AG08395 (cell line): ENCODE data around the gene AMH.

ENCODE experiments used
- DNase-seq: peaks from one replicate; pipeline ENCODE4 v3.0.0; 2012; ENCODE audit warnings: mixed read lengths, low spot score

The AMH gene

DNA sequence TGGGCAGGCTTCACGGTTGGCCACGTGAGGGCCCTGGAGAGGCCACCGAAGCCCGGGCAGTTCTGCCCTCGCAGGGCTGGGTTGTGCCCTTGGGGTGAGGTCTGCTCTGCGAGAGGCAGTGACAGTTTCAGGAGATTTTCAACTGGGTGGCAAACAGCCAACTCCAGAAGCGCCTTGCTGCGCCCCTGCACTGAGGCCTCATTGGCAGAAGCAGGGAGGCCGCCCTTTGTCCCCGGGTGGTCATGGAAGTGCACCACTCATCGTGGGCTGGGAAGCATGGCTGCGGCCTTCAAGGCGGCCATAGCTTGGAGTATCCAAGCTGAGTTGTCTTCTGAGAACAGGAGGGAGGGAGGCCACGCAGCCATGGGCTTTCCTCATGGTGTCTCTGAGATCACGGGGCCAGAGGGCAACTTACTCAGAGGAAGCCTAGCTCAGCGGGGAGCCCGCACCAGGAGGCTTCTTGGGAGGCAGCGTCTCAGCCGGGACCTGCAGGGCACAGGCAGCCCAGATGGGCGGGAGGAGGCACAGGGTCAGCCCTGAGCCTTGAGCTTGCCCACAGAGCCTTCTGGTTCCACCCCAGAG, 27.8 kb upstream of the AMH start:
- no peak for DNase-seq

DNA sequence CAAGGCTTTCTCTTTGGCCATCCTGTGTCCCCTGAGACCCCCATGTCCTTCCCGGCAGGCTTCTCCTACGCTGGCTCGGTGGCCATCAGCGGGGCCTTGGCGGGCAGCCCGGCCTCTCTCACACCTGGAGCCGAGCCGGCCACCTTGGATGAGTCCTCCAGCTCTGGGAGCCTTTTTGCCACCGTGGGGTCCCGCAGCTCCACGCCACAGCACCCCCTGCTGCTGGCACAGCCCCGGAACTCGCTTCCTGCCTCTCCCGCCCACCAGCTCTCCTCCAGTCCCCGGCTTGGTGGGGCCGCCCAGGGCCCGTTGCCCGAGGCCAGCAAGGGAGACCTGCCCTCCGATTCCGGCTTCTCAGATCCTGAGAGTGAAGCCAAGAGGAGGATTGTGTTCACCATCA, 27.2 kb upstream of the AMH start:
- DNase-seq: no peak

DNA sequence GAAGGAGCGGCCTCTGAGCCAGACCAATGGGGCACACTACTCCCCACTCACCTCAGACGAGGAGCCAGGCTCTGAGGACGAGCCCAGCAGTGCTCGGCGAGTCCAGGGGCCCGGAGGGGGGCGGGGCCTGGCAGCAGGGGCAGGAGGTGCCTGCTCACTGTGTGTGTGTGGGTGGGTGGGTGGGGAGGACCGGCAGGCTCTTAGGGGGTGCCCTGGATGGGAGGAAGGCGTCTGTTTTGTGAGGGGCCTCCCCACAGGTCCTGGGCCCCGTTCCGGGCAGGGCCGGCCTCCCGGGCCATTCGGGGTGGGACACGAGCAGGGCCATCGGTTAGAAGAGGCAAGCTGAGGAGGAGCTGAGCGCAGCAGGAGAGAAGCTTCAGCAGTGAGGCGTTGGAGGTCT, 25.7 kb upstream of the AMH start:
- DNase-seq: no peak

DNA sequence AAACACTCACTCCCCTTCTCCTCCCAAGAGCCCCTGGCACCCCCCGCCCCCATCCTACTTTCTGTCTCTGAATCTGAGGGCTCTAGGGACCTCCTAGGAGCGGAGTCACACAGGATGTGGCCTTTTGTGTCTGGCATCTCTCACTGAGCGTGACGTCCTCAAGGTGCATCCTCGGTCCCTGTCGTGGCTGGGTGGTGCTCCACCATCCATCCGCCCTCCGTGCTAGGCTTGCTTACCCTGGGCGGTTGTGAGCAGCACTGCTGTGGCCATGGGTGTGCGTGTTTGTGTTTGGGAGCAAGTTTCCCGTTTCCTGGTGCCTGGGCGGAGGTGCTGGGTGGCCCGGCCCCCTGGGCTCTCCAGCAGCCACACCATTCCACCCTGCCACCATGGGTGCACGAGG, 25.2 kb upstream of the AMH start:
- no peak for DNase-seq

DNA sequence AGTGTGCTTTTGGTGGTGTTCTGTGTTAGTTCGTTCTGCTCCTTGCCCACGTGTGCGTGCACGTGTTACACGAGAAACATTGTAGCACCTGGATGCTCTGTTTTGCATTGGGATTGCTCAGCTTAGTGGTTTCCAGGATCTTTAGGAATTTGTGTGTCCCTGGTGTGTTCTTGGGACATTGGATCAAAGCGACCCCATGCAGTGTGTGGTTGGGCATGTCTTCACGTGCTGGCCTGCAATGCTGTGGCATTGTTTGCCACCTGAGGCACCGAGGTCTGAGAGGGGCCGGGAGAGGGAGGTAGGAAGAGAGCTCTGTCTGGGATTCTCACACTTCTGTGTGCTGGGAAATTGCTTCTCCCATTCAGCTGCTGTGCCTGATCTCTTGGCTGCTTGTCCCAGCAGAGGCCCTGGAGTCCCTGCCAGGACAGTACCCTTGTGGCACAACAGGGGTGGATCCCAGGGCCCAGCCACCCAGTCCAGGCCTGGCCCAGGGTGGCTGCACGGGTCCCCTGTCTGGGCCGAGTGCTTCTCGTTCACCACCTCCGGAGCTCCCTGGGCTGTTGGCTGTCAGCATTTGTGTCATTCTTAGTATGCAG, 24.3 kb upstream of the AMH start:
- no peak for DNase-seq

DNA sequence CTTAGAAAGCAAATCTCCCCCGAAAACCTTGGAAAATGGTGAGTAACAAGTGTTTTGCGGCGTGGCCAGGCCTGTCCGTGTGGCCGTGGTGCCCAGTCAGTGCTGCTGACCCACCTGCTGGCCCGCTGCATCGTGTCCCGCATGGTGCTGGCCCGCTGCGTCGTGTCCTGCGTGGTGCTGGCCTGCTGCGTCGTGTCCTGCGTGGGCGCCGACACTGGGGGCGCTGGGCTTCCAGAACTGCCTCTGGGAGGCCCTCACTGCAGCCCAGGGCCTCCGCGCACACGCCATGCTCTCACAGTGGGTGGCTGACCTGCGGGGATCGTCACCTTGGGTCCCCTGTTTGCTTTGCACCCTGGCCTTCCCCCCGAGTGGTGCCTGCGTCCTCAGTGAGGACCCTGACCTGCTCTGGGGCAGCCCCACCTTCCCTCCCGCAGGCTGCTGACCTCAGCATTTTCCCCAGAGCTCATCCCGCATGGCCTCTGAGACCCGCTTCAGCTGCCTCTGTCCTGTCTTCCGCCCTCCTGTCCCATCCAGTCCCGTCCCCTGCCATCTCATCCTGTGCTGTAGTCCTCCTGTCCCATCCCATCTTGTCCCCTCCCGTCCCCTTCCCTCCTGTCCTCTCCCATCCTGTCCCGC, 23.6 kb upstream of the AMH start:
- no peak for DNase-seq

DNA sequence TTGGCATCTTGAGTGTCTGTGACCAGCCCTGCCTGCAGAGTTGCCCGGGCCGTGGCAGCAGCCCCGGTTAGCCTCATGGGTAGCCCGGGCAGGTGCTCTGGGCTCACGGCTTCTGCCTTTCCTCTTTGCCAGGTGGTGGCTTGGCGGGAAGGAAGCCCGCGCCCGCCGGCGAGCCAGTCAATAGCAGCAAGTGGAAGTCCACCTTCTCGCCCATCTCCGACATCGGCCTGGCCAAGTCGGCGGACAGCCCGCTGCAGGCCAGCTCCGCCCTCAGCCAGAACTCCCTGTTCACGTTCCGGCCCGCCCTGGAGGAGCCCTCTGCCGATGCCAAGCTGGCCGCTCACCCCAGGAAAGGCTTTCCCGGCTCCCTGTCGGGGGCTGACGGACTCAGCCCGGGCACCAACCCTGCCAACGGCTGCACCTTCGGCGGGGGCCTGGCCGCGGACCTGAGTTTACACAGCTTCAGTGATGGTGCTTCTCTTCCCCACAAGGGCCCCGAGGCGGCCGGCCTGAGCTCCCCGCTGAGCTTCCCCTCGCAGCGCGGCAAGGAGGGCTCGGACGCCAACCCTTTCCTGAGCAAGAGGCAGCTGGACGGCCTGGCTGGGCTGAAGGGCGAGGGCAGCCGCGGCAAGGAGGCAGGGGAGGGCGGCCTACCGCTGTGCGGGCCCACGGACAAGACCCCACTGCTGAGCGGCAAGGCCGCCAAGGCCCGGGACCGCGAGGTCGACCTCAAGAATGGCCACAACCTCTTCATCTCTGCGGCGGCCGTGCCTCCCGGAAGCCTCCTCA, 22.9 kb upstream of the AMH start:
- DNase-seq: no peak

DNA sequence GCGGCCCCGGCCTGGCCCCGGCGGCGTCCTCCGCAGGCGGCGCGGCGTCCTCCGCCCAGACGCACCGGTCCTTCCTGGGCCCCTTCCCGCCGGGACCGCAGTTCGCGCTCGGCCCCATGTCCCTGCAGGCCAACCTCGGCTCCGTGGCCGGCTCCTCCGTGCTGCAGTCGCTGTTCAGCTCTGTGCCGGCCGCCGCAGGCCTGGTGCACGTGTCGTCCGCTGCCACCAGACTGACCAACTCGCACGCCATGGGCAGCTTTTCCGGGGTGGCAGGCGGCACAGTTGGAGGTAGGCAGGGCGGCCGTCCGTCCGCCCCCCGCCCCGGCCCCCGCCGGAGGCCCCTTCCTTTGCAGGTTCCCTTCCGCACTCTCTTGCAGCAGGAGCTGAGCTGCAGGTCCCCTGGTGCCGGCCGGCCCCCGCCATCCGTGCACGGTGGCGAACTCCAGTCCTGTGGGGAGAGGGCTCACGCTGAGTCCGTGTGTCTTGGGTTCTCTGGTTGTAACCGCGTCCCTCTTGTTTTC, 22.2 kb upstream of the AMH start:
- no peak for DNase-seq

DNA sequence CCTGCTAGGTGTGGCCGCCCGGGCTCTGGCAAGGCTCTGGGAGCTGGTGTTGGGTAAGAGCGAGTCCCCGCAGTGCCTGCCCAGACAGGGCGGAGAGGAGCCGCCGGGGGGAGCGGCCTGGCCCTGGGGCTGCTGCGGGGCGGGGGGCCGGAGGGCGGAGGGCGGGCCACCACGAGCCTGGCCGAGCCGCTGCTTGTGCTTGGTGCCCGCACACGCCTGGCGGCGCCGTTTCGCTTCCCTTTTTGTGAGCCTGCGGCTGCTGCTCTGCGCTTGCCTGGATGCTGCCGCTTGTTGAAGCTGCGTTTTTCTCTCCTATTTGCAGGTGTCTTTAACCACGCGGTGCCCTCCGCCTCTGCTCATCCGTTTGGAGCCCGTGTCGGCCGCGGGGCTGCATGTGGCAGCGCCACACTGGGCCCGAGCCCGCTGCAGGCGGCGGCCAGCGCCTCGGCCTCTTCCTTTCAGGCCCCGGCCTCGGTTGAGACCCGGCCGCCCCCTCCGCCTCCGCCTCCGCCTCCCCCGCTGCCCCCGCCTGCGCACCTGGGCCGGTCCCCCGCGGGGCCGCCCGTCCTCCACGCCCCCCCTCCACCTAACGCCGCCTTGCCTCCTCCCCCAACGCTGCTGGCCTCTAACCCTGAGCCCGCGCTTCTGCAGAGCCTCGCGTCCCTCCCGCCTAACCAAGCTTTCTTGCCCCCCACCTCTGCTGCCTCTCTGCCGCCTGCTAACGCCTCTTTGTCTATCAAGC, 21.5 kb upstream of the AMH start:
- DNase-seq: no peak

DNA sequence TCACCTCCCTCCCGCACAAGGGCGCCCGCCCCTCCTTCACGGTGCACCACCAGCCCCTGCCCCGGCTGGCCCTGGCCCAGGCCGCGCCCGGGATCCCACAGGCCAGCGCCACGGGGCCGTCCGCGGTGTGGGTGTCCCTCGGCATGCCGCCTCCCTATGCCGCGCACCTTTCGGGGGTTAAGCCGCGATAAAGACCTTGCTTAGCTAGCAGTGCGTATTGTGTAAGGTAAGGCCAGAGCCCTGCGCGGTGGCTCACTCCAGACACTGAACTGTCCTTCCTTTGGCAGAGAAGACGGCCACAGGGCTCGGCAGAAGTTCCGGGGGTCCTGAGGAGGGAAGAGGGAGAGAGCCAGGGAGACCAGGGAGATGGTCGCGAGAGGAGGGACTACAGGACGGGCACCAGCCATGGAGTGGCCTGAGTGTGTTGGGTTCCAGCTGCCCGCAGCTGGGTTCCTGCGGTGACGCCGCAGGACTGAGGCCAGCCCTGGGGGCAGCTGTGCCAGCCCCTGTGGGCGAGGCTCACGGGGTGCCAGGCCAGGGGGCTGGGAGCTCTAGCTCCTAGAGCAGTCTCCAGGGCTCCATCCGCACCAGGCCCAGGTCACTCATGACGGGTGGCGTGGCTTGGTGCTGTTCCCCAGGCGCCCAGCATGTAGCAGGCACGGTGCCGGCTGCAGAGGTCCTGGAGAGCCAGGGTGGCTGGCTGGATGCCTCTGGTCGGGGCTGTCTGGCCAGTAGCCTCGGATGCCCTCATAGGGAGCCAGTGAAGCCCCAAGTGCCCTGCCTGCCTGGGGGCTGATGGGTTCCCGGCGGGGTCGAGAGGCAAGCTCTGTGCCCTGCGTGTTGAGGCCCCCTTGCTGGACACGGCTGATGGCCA, 20.7 kb upstream of the AMH start:
- no peak for DNase-seq

DNA sequence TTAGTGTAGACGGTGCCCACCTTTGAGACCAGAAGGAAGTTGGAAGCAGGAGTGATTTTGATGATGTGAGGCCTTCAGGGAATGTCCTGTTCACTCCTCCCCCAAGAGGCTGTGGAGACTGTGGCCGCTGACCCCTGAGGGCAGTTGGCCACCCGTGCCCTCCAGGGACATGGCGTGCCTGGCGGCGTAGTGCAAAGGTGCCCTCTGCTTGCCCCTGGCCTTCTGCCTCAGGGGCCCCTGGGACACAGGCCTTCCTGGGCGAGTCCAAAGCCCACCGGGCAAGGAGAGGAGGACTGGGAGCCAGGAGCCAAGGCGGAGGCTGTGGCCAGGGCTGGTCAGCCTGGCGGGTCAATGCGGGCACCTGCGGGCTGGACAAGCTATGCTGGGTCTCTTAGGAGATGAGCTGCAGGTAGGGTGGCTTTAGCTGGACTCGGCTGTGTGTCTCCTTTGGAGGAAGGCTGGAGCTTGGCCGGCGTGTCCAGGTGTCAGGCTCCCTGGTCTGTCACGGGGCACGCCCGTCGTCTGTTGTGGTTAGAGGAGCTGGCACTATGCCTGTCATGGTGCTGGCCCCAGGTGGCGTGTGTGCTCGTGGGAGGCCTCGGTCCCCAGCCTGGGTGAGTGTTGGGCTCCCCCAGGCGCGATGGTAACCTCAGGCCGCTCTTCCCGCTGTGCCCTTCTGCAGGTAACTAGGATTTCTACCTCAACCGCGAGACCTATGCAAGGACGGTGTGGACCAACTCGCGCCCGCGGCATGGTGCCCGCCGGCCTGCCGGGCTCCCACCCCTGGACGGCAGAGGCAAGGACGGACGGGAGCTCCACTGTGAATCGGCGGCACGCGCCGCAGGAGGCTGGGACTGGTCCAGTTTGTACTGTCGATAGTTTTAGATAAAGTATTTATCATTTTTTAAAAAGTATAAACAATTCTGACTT, 19.8 kb upstream of the AMH start:
- no peak for DNase-seq

DNA sequence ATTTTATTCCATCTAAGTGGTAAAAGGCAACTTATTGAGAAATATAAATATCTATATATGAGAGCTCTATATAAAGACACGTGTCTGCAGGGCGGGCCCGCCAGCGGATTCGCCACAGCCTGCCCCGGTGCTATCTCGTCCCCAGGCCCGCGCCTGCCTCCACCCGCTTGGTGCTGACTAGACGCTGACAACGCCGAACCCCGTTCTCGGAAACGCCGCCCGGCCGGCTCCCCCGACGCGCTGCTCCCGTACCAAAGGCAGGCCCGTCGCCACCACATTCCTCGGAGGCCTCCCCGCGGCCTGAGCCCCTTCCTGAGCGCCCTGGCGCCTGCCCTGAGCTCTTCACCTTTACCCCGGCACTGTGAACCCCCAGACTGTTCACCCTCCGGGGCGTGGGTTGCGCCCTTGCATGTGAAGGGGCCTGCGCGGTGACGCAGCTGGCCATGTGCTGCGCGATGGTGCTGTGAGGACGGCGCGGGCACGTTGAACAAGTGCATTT, 19.0 kb upstream of the AMH start:
- DNase-seq: no peak

DNA sequence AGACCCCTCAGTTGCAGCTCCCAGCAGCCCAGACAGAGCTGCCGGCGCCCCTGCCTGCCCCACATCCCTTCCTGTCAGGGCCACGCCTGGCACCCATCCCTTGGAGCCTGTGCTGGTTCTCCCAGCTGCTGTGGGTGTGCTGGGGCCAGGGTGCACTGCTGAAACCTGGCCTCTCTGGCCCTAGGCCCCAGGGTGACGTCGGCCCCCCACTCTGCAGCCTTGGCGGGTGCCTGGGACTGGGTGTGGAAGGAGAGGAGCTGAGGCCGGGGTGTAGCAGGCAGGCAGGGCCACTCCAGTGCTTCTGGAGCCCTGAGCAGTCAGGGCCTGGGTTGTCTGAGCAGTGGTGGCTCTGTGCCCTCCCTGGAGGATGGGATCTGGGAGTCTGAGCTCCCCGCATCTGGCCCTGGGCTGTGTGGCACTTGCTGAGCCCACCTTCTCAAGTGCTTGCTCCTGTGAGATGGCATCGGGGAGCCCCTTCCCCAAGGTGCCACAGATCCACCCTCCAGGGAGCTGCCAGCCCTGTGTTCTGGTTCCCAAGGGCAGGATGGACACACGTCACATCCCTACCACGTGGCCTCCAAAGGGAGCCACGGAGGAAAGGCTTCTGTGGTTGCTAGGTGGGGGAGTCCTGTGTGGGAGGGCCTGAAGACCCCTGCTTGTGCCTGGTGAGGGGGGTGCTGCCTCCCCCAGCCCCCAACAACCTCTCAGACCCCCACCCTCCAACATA, 18.2 kb upstream of the AMH start:
- no peak for DNase-seq

DNA sequence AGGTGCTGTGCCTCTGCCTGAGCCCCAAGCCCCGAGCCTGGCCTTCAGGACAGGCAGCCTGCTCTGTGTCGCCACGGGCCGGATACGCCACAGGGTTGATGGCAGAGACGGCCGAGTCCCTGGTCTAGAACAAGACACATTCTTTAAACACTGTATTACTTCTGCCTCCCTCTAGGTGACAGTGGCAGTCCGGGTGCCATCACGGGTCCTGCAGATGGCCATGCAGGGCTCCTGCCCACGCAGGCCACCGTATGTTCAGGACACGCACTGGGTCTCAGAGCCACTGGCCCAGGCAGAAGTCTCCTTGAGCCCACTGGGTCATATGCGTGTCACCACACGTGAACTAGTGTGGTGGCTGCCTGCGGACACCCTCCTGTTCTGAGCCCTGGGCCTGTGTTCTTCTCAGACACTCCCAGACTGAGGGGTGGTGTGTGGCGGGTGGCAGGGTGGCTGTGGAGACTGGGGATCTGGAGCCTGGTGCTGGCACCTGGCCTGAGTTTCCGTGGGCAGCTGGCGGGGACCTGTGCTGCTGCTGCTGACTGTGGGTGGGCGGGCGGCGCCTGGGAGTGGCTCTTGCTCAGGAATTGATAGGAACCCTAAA, 17.4 kb upstream of the AMH start:
- no peak for DNase-seq

DNA sequence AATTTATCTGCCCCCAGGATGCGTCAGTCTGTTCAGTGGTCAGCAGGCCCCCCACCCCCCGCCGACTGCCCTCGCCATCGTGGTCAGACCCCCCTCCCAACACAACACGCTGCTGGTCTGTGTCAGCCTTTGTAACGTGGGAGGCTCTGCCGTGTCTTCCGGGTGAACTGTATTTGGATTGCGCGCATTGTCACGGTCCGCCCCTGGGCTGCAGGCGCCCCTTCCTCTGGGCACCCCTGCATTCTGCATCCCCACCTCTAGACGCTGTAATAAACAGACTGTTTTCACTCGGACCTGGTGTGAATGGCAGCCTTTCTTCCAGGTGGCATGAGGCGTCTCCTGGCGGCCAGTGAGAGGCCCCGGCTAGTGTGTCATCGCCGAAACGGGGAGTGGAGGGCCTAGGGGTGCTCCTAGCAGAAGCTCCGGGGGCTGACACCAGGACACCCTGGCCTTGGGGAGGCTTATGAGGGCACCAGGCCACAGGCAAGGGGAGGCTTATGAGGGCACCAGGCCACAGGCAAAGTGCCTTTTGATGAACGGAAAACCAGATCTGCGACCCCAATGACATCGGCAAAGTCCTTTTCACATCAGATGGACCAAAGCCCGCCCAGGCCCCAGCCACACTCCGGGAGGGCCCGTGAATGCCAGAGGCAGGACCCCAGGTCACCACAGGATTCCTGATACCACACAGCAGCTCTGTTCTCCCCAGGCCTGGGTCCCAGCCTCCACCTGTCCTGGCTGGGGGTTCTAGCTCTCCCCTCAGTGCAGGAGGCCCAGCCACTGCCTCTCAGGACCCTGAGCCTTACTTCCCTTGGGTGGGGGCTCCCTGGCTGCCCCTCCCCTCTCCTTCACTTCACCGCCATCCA, 16.6 kb upstream of the AMH start:
- DNase-seq: no peak

DNA sequence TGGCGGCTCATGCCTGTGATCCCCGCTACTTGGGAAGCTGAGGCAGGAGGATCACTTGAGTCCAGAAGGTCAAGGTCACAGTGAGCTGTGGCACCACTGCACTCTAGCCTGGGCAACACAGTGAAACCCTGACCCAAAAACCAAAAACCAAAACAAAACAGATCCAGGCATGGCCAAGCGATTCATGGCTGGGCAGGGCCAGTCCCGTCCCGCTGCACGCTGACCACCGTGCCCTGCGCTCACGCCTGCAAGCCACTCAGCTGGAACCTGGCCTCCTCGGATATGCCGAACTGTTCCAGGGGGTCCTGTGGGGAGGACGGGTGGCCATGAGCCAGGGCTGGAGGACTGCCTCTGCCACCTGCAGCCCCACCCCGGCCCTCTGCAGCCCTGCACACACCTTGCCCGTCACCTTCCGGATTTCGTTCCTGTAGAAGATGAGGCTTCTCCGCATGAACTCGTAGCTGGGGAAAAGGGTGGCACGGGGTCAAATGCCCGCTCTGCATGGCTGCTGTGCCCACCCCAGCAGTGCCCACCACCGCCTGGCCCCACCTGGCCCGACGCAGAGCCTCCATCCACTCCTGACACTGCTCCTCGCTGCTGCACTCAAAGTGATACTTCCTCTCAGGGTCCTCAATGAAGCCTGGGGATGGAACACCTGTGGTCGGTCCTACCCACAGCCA, 15.4 kb upstream of the AMH start:
- DNase-seq: no peak

DNA sequence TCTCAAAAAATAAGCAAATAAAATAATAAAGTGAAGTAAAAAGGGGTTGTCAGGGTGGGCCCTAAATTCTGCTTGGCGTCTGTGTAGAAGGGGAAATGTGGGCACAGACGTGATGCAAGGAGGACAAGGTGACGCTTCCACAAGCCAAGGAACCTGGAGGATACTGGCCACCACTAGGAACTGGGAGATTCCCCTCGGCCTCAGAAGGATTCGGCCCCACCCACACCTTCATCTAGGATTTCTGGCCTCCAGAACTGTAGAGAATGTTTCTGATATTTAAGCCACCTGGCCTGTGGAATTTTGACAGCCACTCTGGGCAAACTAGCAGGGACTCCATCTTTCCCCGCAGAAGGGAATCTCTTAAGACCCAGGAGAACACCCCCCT, 14.1 kb upstream of the AMH start:
- DNase-seq: no peak
